ENCODE data around the gene PLBD2. TPM values are rescaled to one million over a fixed set of nuclear protein-coding genes. Genes with fewer than 3 reads are reported as not detected.

PLBD2 gene
- total and polyA plus RNA-seq, 9 of the 15 experiments (the other 6 are each of a cell fraction or from before 2014, with no cell fraction given): 2.4 to 37.4 (median 6.0) TPM

DNA sequence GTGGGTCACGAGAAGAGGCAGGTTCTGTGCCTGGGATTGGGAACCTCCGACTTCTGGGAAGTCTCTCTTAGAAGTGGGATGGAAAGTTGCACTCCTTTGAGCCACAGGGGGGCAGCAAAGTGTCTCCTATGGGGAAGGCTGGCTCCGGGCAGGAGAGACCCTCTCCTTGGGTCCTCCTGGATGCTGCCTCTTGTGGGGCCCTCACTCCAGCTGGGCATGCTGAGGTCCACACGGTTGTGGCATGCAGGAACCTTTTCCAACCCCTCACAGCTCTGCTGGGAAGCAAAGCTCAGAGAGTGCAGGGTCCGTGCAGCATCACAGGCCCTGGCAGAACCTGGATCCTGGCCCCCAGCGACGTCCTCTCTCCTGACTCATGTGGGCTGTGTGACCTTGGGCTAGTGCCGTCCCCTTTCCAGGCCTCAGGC lies 81.2 kb downstream of the PLBD2 start (continued):
- TF ChIP-seq, protein P1, sequence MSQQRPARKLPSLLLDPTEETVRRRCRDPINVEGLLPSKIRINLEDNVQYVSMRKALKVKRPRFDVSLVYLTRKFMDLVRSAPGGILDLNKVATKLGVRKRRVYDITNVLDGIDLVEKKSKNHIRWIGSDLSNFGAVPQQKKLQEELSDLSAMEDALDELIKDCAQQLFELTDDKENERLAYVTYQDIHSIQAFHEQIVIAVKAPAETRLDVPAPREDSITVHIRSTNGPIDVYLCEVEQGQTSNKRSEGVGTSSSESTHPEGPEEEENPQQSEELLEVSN (IDR thresholded peaks at IDR 0.05; ENCODE audit: borderline replicate concordance in 1 of 2, extremely low read depth in 1 of 2, insufficient read depth in 1 of 2, insufficient read length in 1 of 2, low read depth in 1 of 2, low read length in 1 of 2, poor library complexity in 1 of 2, severe bottlenecking in 1 of 2): no peak
- TF ChIP-seq U2AF2 (optimal IDR thresholded peaks at IDR 0.05; ENCODE audit: low read depth, low read length) (no peak), CREB3L1 (IDR thresholded peaks at IDR 0.05; ENCODE audit: borderline replicate concordance, low read depth) (no peak), CTBP1 (IDR thresholded peaks at IDR 0.05; ENCODE audit: borderline replicate concordance) (peak; percentile 35; the same call in 1 of the 2 replicates), ESRRB (CRISPR knock-in tag; IDR thresholded peaks at IDR 0.05; ENCODE audit: borderline replicate concordance) (no peak), CTCFL (IDR thresholded peaks at IDR 0.05; ENCODE audit: borderline replicate concordance, insufficient read depth, low read depth, low read length, poor library complexity, severe bottlenecking) (peak; percentile 58), SPI1 (IDR thresholded peaks at IDR 0.05; ENCODE audit: borderline replicate concordance, low read depth, low read length) (no peak), NCOA1 (IDR thresholded peaks at IDR 0.05; ENCODE audit: low read depth) (no peak), CBX1 (IDR thresholded peaks at IDR 0.05; ENCODE audit: low read depth) (no peak), ZNF3 (CRISPR knock-in tag; IDR thresholded peaks at IDR 0.05) (no peak), ZNF668 (CRISPR knock-in tag; IDR thresholded peaks at IDR 0.05) (no peak), ZBED1 (IDR thresholded peaks at IDR 0.05) (no peak), CTCF (IDR thresholded peaks at IDR 0.05 in 2 of 3, conservative IDR thresholded peaks at IDR 0.05 in 1 of 3; ENCODE audit: insufficient read depth in 2 of 3, low read depth in 1 of 3, low read length in 3 of 3) (peak; percentile 70 to 85 (median 85)), RHOXF2B (CRISPR knock-in tag; conservative IDR thresholded peaks at IDR 0.05) (no peak), RBM39 (optimal IDR thresholded peaks at IDR 0.05; ENCODE audit: low read depth, low read length) (no peak), BHLHE40 (IDR thresholded peaks at IDR 0.05; ENCODE audit: low read length) (0 out of 2 replicates have a peak, but pooled peaks have one; percentile 10), ELF1 (tag; IDR thresholded peaks at IDR 0.05) (no peak), NR4A1 (CRISPR knock-in tag; IDR thresholded peaks at IDR 0.05) (no peak), NR4A1 (tag; IDR thresholded peaks at IDR 0.05) (no peak)

Measured in K562 (cell line).